Measurements from ENCODE around the gene LRMDA.
A peak's percentile ranks its signal among the peaks of the same experiment; 100 is the strongest.
"Not testable (repeated sequence)": the region's sequence is repeated elsewhere in the genome, so short reads cannot be mapped to it uniquely, and the experiment has no call there.

The LRMDA gene

DNA sequence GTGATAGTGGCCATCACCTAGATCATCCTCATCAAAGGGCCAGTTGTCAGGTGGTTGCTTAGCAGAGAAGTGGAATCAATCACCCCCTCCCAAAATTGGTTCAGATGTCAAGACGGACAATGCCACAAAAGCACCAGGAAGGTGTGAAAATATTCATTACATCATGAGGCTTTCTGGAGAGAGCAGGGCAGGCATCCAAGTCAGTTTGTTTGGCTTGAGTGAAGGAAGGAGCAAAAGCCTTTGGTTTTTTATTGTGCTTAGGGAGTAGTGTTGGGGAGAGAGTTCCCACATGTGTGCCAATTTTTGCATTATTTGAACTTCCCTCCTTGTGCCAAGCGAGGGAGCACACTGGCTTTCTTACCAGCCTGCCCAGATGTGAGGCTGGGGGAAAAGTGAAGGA lies 1082.9 kb downstream of the LRMDA start:
- DNase-seq, result no peak

DNA sequence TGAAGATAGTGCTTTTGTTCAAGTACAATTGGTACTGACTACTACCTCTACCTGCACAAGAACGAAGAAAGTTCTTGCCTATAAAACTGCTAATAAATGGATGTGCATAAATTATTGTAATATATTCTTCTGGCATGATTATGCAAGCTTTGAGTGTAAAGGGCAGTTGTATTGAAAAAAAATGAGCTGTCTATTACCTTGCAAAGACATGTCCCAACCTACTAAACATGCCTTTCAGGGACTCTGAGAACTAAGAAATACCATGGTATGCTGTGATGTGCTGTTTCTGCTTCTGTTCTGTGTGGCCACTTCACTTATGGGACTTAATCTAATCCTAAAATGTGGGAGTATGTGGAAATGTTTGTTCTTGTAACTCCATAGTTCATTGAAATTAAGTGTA lies 1083.4 kb downstream of the LRMDA start:
- no peak for DNase-seq

DNA sequence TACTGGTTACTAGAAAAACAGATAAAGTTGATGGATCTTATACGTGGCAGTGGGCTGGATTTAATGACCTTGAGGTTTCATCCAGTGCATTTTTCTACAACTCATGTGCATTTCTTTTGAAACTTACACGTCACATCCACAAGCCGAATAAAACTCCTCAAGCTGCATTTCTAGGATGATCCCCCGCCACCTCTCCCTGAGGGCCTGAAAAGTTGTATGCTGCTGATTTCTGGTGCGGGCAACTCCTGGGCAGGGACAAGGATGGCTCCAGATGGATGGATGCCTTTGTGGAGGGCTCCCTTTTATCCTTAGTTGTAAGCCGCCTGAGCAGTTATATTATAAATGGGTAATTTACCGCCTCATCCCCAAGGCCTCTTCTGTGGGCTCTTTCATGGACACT lies 1091.1 kb downstream of the LRMDA start:
- DNase-seq, result no peak

DNA sequence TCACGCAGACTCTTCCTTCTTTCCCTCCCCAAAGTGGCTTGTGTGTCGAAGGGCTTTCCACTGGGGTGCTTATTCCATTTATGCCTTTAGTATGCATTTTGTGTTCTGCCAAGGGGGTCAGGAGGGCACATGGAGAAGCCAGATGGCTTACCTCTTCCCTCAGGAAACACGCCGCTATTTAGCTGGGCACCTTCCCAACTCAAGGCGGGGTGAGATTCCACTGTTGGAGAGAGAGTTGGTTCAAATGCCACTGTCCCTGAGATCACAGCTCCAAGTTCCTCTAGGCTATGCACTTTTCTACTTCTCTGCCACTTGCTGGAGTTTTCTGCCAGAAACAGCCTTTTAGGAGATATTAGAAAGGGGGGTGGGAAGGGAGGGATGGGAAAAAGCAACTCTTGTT lies 1091.8 kb downstream of the LRMDA start:
- no peak for DNase-seq

DNA sequence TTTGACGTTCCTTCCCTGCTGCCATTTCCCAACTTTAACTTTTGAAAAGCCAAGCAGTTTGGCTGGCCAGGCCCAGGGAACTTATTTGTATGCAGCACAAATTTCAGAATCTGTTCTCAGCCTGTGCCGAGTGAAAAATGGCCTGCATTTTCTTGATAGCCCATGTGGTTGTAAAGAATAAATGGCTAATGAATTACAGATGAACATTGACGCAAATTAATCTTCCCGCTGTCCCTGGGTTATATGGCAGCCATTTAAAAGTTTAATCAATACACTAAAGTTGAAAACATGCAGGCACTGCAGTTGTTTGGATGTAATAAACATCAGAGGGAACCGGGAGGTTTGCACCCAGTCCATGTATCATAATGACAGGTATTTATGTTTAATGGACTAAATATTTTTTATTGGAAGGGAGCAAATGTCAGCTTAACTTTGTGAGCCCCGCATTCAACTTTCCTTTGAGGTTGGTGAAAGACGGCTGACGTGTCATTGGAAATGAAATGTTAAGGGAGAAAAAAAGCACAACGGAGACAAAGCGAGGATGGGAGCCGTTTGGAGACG lies 1092.4 kb downstream of the LRMDA start:
- no peak for DNase-seq

DNA sequence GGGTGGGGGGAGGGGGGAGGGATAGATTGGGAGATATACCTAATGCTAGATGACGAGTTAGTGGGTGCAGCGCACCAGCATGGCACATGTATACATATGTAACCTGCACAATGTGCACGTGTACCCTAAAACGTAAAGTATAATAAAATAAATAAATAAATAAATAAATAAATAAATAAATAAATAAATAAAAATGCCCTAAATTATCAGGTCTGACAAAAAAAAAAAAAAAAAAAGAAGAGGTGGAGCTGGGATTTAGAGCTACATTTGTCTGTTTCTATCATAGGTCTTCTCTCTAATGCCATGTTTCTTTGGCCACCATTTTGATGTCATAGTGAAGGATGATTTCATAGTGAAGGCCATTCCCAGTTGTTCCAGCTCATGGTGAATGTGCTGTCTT lies 1095.4 kb downstream of the LRMDA start:
- not testable (repeated sequence) for DNase-seq

DNA sequence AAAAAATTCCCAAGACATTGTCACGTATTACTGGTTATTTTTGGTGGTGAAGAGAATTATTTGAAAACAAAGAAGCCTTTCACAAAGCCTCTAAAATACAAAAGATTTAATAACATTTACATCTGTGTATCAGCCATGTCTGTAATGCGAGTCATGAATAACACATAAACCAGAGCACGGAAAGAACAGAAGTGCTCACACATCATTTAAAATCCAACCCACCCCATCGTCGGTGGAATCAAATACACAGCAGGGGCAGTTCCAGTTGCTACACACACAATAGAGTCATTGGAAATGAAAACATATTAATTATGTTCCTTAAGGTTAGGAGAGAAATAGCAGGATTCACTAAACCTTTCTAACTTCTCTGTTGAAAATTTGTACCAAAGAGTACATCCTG lies 1108.9 kb downstream of the LRMDA start:
- DNase-seq, result no peak

DNA sequence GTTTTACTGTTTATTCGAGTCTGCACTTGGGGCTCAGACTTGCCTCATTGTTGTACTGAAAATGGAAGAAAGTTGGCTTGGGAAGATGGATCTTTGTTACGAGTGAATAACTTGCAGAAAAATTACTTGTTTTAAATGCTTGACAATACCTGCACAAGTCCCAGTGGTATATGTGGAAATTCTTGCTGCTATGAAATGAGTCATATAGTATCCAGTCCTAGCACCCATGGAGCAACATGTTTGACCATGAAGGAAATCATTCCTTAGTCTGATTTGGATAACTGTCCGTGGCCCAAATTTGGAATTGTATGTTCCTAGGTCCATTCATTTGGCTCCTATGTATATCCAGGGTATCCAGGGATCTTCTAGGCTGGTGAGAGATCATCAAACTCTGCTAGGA lies 1109.4 kb downstream of the LRMDA start:
- no peak for DNase-seq

DNA sequence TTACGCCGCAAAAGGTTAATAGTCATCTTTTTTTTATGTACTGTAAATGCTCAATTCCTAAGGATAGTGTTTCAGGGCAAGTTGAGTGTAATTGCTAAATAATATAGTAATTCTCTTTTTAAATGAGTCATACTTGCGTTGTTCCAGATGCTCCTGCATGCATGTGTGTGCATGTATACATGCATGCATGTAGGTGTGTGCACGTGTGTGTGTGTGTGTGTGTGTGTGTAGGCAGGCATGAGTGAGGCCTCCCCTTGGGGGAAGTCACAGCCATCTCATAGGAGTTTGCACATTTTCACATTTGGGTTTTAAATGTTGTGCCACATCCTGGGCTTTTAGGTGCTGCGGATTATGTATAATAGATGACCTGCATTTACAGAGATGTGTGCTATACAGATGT lies 1110.4 kb downstream of the LRMDA start:
- DNase-seq, result no peak

DNA sequence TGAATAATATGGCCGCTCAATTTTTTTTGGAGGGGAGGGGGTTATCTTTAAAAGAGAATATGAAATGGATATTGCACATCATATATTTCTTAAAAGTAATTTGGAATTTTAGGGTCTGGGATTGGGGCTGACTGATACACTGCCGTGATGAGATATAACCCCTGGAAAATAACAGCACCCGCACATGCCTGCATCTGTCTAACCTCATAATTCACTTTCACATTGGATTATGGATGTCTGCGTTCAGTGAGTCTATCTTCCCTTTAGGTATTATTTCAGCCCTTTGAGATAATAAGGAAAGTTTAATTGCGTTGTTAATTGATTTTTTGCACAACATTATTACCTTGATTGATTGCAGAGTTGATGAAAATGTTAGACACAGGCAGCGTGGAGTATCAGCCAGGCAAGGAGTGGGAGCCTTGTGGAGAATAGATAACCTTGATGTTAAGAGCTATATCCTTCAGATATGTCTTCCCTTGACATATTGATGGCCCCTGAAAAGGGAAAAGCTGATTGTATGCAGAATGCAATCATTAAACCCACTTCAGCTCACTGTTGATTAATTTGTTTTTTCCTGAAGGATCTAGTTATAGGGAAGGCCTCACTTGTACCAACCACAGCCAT lies 1111.0 kb downstream of the LRMDA start:
- no peak for DNase-seq

DNA sequence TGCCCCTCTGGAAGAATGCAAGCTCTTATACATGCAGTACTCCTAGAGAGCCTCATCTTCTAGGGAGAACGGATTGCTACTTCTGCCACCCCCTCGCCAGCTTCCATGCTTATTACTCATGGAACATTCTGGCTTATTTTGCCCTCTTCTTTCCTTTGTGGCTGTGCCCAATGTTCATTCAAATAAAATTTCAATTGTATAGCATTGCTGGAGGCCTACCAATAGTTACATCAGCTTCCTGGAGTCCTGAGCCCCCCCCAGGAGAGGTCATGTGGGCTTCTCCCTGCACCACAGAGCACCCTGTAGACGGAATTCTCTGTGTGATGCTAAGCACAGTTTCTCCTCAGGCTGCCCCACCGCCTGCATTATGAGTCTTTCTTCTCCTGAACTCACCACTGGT lies 1112.2 kb downstream of the LRMDA start:
- DNase-seq, result no peak

DNA sequence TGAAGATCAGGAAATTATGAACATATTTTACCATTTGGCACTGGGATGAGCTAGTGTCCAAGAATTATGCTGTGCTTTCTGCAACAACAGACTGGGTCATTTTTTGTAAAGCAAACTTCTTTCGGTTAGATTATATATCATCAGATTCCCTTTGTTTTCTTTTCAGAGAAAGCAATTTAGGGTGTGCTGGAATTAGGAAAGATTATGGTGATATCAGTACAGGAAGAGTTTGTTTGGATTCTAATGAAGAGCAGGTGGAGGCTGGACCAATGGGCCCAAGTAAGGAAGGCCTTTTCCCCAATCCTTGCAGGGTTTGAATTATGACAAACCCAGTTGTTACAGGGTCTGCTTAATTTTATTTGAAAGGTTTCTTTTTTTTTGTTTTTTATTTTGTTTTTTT lies 1113.4 kb downstream of the LRMDA start:
- no peak for DNase-seq

DNA sequence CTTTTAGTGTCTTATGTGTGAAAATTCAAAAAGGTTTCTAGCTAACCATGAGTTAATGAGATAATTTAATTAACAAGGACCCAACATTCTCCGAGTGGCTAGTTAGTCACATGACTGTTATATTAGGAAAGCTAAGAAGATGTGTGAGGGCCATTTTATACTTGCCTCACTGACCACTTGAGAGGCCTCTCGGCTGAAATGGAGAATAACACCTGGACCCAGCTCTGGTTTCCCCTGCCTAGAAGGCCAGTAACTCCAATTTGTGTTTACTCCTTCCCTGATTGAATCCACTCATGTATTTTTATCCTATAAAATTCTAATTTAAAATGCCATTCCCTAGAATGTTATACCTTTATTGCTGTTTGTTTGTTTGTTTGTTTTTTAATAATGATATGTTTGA lies 1115.0 kb downstream of the LRMDA start:
- no peak for DNase-seq

DNA sequence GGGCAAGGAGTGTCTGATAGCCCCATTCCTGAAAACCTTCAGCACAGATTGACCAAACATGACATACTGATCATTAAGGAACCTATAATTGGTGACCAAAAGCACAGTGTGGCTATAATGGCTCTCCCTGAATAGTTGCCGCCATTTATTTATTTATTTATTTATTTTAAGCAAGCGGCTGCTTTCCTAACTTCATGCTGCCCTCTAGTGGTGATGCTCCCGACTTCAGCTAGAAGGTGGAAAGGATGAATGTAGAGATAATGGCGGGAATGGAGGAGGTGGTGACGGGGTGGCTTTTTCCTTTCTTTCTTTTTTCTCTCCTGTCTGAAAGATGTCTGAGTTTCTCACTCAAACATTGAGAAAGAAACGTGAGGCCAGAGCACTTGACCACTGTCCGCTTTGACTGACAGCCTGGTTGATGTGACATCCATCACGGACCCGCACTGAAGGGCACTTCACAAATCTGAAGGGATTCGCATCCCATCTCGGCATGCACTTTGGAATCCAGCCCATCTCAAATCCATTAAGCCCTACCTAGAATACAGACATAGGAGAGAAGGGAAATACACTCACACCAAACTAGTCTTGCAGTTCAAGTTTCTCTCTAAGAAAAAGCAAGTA lies 1116.0 kb downstream of the LRMDA start:
- peak; percentile 58 for DNase-seq

DNA sequence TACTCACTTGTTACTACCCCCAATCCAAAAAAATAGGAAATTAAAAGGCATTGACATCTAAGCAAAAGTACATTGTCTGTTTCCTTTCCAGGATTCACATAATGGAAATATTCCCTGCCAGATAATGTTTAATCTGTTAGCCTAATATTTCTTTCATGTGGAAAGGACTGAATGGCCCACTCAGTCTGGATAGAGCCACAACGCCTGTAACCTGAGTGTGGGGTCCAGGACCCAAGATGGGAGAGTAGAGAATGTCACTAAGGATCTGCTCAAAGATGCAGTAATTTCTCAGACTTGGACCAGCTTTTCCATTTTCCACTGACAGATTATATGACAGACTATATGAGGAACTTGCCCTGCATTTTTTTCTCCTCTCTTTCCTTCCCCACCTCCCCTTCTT lies 1117.3 kb downstream of the LRMDA start:
- DNase-seq, result no peak

DNA sequence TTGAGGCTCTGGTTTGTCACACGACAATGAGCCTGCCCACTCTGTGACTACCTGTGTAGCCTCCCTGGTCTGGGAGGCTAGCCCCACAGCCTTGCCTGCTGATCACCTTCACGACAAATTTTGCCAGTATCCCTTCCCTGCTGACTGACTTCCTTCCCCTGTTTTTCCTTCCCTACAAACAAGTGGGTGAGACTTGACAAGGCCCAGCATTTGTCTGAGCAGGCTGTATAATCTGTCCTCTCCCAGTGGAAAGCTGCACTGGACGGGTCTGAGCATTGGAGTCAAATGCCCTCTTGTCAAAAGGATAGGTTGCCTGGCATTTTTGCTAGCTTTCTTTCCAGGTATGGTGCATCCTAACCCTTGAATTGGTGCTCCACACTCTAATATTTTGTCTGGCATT lies 1117.7 kb downstream of the LRMDA start:
- no peak for DNase-seq

DNA sequence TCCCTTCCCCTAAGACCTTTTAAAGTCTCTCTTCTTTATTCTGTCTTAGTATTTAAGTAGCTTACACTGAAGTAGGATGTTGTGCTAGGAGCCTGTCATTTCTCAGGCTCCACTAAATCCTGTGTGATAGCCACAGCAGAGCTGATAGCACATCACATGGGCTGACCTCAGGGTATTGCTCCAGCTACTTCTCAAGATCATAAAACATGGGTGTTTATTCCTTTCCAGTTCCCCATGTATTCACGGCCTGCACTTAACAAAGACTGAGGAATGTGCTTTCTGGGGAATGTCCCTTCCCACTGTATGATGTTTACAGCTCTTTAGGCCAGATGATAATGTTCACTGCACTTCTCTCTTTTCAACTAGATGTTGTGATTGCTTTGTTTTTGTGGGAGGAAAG lies 1119.4 kb downstream of the LRMDA start:
- no peak for DNase-seq

DNA sequence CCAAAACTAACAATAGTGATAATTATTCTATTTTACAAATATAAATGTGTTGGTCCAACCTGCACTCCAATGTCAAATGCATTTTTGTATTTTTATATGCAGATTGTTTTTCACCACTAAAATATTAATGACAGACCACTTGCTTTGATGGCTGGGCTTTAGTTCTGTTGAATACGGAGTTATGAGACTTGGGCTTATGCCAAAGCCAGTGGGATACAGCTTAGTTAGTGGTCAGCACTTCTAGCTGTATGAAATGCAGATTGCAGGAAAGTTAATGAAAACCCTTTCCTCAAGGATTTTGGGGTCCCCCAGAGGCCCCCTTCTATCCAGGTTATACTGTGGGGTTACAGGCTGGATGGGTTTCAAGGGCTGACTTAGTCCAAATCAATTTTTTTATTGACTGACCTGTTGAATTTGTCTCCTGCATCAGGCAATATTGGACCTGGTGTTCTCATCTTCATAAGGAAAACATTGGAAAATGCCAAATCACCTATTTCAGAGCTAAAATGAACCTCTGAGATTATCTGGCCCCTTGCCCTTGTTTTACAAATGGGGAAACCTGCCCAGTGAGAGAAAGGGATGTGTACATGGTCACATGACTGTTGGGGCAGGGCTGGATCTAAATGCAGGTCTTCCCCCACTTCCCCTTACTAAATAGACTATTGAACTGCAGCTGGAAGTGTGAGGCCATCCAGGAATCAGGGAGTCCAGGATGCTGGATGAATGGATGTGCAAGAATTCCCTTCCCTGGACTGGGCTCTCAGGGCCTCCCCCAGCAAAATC lies 1120.9 kb downstream of the LRMDA start:
- no peak for DNase-seq

DNA sequence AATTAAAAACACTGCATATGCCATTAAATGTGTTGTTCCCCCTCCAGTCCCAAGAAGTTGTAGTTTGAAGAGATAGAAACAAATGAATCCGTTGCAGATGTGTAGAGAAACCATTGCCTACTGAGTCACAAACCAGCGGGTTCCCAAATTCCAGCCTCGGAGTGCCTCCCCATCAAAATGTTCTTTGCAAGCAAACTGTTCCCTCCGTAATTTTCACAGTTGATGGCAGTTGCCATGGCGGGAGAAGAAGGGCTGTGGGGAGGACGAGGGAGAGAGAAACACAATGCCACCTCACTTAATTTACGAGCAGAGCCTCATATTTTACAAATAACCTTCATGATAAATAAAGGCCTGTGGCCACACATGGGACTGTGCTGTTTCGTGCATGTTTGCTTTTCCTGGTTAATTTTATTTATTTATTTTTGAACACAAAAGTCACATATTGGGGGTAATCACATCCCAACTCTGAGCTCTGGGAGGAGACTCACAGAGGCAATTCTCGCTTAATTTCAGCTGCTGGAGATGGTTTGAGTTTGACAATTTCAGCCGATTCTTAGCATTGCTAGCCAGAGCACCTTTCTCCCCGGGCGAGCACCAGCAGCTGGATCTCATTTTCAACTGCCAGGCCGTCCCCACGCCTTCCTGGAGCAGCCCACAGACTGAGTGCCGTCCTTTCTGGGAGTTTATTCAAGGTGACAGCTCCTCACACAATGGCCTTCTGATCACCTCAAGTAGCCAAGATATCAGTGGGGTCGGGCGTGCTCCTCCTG lies 1122.0 kb downstream of the LRMDA start:
- no peak for DNase-seq

DNA sequence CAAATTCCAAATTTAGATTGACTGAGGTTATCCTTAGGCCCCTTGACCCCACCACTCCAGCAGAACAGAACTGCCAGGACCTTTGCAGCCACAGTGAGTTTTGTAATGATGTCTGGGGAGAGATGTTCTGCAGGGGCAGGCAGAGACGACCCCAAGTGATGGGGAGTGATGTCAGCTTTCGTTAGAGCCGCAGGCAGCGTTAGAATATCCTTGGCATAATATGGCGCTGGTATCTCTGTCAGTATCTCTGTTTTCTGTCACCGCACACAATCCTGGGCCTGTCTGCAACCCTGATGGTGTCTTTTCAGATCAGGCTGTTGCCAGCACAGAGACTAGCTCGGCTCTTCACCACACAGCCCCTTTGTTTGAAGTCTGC lies 1122.6 kb downstream of the LRMDA start:
- DNase-seq, result no peak

DNA sequence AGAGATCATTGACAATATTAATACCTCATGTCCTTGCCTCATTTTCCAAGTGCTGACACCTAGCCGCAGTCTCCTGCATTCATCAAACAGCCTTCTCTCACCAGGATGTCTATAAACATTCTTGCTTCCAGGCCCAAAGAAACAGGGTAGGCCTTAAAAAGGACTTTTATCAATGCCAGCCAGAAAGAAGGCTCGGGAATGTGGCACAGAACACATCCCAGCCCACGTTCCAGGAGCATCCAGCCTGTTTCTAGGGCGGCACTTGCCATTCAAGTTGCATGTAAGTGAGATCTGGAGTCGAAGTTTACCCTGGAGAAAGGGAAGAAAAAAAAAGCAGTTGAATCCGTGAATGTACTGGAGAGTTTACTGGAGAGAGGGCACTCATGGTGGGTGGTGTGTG lies 1123.1 kb downstream of the LRMDA start:
- no peak for DNase-seq

DNA sequence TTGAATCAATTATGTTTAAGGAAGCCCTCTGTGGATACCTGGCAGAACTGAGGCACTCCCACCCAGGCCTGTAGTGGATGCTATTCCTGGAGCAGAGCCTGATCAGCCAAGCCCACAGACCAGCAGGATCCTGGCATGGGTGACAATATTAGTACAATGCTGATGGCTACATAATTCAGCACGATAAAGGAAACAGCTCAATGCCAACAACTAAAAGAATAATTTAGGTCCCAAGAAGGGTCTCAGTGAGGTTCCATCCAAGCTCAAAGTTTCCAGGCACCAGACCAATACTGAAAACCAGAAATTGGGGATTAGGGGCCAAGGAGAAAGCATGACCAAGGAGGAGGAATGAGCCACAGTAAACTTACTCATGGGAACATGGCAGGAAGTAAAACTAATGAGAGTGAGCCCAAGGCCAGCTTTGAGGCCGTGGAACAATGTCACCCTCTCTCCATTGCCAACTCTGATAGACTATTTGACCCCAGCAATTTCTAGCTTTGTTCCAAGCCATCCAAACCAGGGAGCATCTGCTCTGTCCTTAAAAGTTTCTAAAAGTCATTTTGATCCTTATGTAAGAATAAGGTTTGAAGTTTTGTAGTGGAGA lies 1123.7 kb downstream of the LRMDA start:
- DNase-seq, result no peak

DNA sequence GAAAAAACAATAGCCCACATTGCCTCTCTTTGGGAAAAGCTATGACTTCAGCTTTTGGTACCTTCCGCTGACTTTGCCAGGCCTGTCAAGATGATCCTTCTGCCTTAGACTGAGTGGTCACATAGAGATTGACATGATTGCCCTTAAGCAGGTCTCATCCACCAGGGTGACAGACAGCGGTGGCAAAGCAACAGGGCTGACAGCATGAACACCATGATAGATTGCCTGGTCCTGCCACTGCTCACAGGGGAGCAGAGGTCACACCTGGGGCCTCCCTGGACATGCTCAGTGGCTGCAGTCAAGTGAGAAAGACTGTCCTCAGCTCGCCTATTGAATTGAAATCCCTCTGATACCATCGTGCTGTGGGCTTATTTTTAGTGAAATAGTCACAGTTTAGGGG lies 1125.9 kb downstream of the LRMDA start:
- no peak for DNase-seq

All from KG1 (cell line).